ENCODE measurements around the gene SUGP2.
A peak's percentile ranks its signal among the peaks of the same experiment; 100 is the strongest.

Gene SUGP2

DNA sequence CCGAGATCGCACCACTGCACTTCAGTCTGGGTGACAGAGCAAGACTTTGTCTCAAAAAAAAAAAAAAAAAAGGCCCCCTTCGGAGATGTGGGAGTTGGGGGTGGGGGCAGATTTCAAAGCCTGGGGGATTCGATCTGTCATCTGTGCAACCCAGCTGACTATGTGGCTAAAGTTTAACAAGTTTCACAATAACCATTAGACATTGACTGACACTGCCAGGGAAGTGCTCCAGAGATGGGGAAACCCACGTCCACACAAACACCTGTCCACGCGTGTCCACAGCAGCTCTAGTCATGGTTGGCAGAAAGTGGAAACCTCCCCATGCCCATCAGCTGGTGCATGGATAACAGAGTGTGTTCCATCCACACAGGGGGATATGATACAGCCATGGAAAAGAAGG, 54.7 kb downstream of the SUGP2 start:
- TF ChIP-seq, protein P1, sequence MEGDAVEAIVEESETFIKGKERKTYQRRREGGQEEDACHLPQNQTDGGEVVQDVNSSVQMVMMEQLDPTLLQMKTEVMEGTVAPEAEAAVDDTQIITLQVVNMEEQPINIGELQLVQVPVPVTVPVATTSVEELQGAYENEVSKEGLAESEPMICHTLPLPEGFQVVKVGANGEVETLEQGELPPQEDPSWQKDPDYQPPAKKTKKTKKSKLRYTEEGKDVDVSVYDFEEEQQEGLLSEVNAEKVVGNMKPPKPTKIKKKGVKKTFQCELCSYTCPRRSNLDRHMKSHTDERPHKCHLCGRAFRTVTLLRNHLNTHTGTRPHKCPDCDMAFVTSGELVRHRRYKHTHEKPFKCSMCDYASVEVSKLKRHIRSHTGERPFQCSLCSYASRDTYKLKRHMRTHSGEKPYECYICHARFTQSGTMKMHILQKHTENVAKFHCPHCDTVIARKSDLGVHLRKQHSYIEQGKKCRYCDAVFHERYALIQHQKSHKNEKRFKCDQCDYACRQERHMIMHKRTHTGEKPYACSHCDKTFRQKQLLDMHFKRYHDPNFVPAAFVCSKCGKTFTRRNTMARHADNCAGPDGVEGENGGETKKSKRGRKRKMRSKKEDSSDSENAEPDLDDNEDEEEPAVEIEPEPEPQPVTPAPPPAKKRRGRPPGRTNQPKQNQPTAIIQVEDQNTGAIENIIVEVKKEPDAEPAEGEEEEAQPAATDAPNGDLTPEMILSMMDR (IDR thresholded peaks at IDR 0.05; ENCODE audit: low read depth, low read length), result no peak
- no peak for DNase-seq (ENCODE audit: extremely low read depth, low read depth)

DNA sequence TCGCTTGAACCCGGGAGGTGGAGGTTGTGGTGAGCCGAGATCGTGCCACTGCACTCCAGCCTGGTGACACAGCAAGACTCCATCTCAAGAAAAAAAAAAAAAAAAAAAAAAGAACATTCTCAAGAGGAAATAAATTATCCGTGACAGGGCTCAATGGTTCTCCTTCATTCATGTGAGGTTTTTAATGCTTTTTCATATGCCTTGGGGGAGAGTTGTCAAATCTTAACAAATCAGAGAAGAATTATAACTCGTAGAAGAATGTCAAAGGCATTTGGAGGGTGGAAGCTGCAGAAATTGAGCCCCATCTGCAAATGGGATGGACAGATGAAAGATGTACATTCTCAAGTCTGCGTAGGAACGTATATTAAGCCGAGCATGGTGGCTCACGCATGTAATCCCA, 57.4 kb downstream of the SUGP2 start:
- no peak for DNase-seq (ENCODE audit: extremely low read depth, low read depth)
- TF ChIP-seq, protein P1 (IDR thresholded peaks at IDR 0.05; ENCODE audit: low read depth, low read length), result no peak

- DNase-seq (ENCODE audit: extremely low read depth, low read depth), result no peak
- TF ChIP-seq, protein P1 (IDR thresholded peaks at IDR 0.05; ENCODE audit: low read depth, low read length), result no peak
Measured at GRCh38 chr19:18975011-18975410, 58.3 kb downstream of the SUGP2 start.

- TF ChIP-seq, protein P1 (IDR thresholded peaks at IDR 0.05; ENCODE audit: low read depth, low read length), result no peak
- DNase-seq (ENCODE audit: extremely low read depth, low read depth), result no peak
Measured at GRCh38 chr19:18972851-18973250, 60.5 kb downstream of the SUGP2 start.

GRCh38 chr19:18972301-18972811, 61.0 kb downstream of the SUGP2 start:
- DNase-seq (ENCODE audit: extremely low read depth, low read depth), result peak; percentile 39
- TF ChIP-seq, protein P1 (IDR thresholded peaks at IDR 0.05; ENCODE audit: low read depth, low read length), result no peak

DNA sequence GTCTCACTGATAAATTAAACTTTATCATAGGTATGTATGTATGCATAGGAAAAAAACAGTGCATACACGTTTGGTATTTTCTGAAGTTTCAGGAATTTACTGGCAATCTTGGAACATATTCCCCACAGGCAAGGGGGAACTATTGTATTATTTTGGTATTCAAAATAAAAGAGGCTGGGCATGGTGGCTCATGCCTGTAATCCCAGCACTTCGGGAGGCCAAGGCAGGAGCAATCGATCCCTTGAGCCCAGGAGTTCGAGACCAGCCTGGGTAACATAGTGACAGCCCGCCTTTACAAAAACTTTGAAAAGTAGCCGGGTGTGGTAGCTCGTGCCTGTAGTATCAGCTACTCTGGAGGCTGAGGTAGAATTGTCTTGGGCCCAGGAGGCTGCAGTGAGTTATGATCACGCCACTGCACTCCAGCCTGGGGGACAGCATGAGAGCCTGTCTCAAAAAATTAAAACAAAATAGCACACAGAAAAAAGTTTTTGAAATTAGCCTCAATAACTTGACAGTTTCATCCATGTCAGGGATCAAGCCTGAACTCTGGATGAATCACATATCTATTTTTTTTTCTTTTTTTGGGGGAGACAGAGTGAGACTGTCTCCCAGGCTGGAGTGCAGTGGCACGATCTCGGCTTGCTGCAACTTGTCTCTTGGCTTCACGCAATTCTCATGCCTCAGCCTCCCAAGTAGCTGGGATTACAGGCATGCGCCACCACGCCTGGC, 63.2 kb downstream of the SUGP2 start:
- no peak for DNase-seq (ENCODE audit: extremely low read depth, low read depth)
- TF ChIP-seq, protein P1 (IDR thresholded peaks at IDR 0.05; ENCODE audit: low read depth, low read length), result no peak

GRCh38 chr19:18967358-18968146, 65.8 kb downstream of the SUGP2 start:
- TF ChIP-seq, protein P1 (IDR thresholded peaks at IDR 0.05; ENCODE audit: low read depth, low read length), result no peak
- no peak for DNase-seq (ENCODE audit: extremely low read depth, low read depth)

All from AG09319 (cell line).